NCI-H774 (cell line): ENCODE data around the gene GIMAP8.
"Not testable (repeated sequence)": the region's sequence is repeated elsewhere in the genome, so short reads cannot be mapped to it uniquely, and the experiment has no call there.

Experiments used
- DNase-seq: peaks from one replicate; lab custom pipeline; 2025; lab: John Stamatoyannopoulos, UW

GIMAP8 gene

GRCh38 chr7:150435390-150436073, 14.9 kb upstream of the GIMAP8 start:
- no peak for DNase-seq

- DNase-seq: no peak
These were observed 10.5 kb upstream of the GIMAP8 start for GRCh38 chr7:150439967-150440366.

GRCh38 chr7:150441524-150441923, 8.9 kb upstream of the GIMAP8 start:
- DNase-seq: no peak

- DNase-seq: no peak
These were observed 7.6 kb upstream of the GIMAP8 start for GRCh38 chr7:150442811-150443210.

GRCh38 chr7:150443793-150444540, 6.5 kb upstream of the GIMAP8 start:
- no peak for DNase-seq

- DNase-seq: no peak
These were observed 5.6 kb upstream of the GIMAP8 start for GRCh38 chr7:150444674-150445365.

- DNase-seq: no peak
These were observed 4.0 kb upstream of the GIMAP8 start for GRCh38 chr7:150446288-150446938.

- no peak for DNase-seq
These were observed 2.3 kb upstream of the GIMAP8 start for GRCh38 chr7:150447966-150448788.

- DNase-seq: peak; percentile 55
These were observed 1.7 kb upstream of the GIMAP8 start for GRCh38 chr7:150448789-150449147.

- DNase-seq: no peak
These were observed 1.1 kb upstream of the GIMAP8 start for GRCh38 chr7:150449206-150449952.

GRCh38 chr7:150451097-150451793, 815 bp downstream of the GIMAP8 start:
- no peak for DNase-seq

GRCh38 chr7:150451833-150452461, 1.5 kb downstream of the GIMAP8 start:
- DNase-seq: no peak

GRCh38 chr7:150453181-150453580, 2.8 kb downstream of the GIMAP8 start:
- DNase-seq: no peak

- no peak for DNase-seq
These were observed 3.5 kb downstream of the GIMAP8 start for GRCh38 chr7:150453892-150454291.

GRCh38 chr7:150457064-150457463, 6.6 kb downstream of the GIMAP8 start:
- not testable (repeated sequence) for DNase-seq

- DNase-seq: no peak
These were observed 7.8 kb downstream of the GIMAP8 start for GRCh38 chr7:150458235-150458634.

- DNase-seq: no peak
These were observed 8.3 kb downstream of the GIMAP8 start for GRCh38 chr7:150458756-150459155.

GRCh38 chr7:150461520-150461919, 11.1 kb downstream of the GIMAP8 start:
- no peak for DNase-seq

GRCh38 chr7:150462413-150462812, 12.0 kb downstream of the GIMAP8 start:
- no peak for DNase-seq

GRCh38 chr7:150463461-150463860, 13.0 kb downstream of the GIMAP8 start:
- no peak for DNase-seq
